DND-41 (cell line): ENCODE data around the gene CACNA1D.

Source experiments
- ATAC-seq: fragments of 200-7000 bp; cut with Tn5 transposase; 3 replicates; pipeline ENCODE4 v1.9.1; 2021; ENCODE audit warnings: low read depth; ENCODE audit not compliant: insufficient read depth
- DNase-seq: peaks from one replicate; pipeline ENCODE4 v3.0.0-alpha.2; 2020
- H2AFZ ChIP-seq: 2 replicates; pipeline ENCODE4 v1.6.0; 2012; ENCODE audit warnings: low read depth, low read length
- H3K27ac ChIP-seq: 2 replicates; pipeline ENCODE4 v1.5.1; 2012; ENCODE audit warnings: low read length, inconsistent platforms
- H3K27me3 ChIP-seq: fragments of 200-600 bp; sonication (generic); 2 replicates; pipeline ENCODE4 v1.6.0; 2012; ENCODE audit warnings: low read length, mild to moderate bottlenecking, inconsistent platforms; ENCODE audit not compliant: insufficient read depth, poor library complexity
- H3K36me3 ChIP-seq: 2 replicates; pipeline ENCODE4 v1.5.1; 2012; ENCODE audit warnings: low read length, inconsistent platforms; ENCODE audit not compliant: insufficient read depth
- H3K4me1 ChIP-seq: 2 replicates; pipeline ENCODE4 v1.5.1; 2012; ENCODE audit warnings: mild to moderate bottlenecking, low read length; ENCODE audit not compliant: insufficient read depth
- H3K4me2 ChIP-seq: 2 replicates; pipeline ENCODE4 v1.6.0; 2012; ENCODE audit warnings: mild to moderate bottlenecking, moderate library complexity, low read length, inconsistent platforms; ENCODE audit not compliant: insufficient read depth
- H3K4me3 ChIP-seq, 2 experiments: fragments of 200-600 bp in 1 of 2; shearing (Covaris generic) in 1 of 2; 2 replicates each; pipeline ENCODE4 v1.5.1; 2012 to 2016; ENCODE audit warnings: inconsistent platforms in 2 of 2, low read length in 2 of 2, mild to moderate bottlenecking in 2 of 2, low read depth in 1 of 2, moderate library complexity in 1 of 2
- H3K79me2 ChIP-seq: 2 replicates; pipeline ENCODE4 v1.6.0; 2012; ENCODE audit warnings: low read length, inconsistent platforms; ENCODE audit not compliant: insufficient read depth
- H3K9ac ChIP-seq: 2 replicates; pipeline ENCODE4 v1.6.0; 2012; ENCODE audit warnings: low read depth, mild to moderate bottlenecking, inconsistent platforms, low read length, moderate library complexity
- H3K9me3 ChIP-seq: 2 replicates; pipeline ENCODE4 v1.5.1; 2012; ENCODE audit warnings: low read length, moderate library complexity, mild to moderate bottlenecking, inconsistent platforms; ENCODE audit not compliant: insufficient read depth, severe bottlenecking
- H4K20me1 ChIP-seq: 2 replicates; pipeline ENCODE4 v1.6.0; 2012; ENCODE audit warnings: low read length; ENCODE audit not compliant: insufficient read depth
- EZH2 ChIP-seq: IDR thresholded peaks from 3 replicates; pipeline ENCODE4 v1.6.1; 2012; ENCODE audit warnings: borderline replicate concordance, low read depth, mild to moderate bottlenecking, moderate library complexity, low read length, inconsistent platforms; ENCODE audit not compliant: severe bottlenecking
- TF ChIP-seq, protein P1 (sequence below): IDR thresholded peaks from 2 replicates; pipeline ENCODE4 v1.5.1; 2012; ENCODE audit warnings: borderline replicate concordance, low read length, moderate library complexity, mild to moderate bottlenecking; ENCODE audit not compliant: poor library complexity, severe bottlenecking; ENCODE audit errors: extremely low read depth

CACNA1D gene

DNA sequence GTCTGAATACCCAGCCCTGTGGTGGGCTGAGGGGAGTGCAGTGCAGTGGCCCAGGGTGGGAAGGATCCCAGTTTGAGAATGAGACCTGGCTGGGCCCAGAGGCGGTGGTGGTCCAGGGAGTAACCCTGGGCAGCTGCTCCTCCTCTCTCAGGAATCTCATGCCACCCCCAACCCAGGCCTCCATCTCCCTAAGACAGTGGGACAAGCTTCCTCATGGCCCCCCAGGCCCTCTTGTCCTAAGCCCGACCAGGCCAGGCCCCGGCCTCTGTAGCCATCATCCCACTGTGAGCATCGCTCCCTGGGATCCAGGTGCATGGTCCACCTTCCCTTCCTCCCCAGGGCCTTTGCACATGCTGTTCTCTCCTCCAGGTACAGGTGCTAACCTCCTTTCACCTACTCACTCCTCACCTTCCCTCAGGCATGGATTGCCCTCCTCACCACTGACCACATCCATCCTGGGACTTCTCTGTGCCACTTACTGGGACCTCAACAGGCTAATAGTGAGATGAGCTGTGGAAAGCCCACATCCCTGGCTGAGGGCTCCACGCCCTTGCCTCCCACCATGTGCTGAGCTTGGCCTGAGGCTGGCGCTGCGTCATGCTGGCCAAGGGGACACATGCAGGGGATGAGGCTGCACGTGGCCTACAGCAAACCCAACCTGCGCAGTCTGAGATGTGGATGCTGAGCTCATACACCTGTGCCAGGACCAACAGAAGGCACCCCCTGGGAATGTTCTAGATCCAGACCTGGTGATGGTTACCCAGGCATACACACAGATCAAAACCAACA lies 341.9 kb downstream of the CACNA1D start:
- ATAC-seq (no peak), DNase-seq (no peak)
- Histone ChIP-seq H3K27ac (no peak overlapping the region), H3K4me1 (no peaks in the 10 kb centered on the region), H3K36me3 (no peaks in the 10 kb centered on the region), H3K4me2 (no peak overlapping the region), H3K79me2 (no peaks in the 10 kb centered on the region), H3K27me3 (no peaks in the 10 kb centered on the region), H3K9ac (no peak overlapping the region), H3K4me3 (no peak overlapping the region), H4K20me1 (no peaks in the 10 kb centered on the region; the same call in 1 of the 2 replicates), H2AFZ (no peak overlapping the region), H3K9me3 (no peaks in the 10 kb centered on the region)
- TF ChIP-seq, protein P1, sequence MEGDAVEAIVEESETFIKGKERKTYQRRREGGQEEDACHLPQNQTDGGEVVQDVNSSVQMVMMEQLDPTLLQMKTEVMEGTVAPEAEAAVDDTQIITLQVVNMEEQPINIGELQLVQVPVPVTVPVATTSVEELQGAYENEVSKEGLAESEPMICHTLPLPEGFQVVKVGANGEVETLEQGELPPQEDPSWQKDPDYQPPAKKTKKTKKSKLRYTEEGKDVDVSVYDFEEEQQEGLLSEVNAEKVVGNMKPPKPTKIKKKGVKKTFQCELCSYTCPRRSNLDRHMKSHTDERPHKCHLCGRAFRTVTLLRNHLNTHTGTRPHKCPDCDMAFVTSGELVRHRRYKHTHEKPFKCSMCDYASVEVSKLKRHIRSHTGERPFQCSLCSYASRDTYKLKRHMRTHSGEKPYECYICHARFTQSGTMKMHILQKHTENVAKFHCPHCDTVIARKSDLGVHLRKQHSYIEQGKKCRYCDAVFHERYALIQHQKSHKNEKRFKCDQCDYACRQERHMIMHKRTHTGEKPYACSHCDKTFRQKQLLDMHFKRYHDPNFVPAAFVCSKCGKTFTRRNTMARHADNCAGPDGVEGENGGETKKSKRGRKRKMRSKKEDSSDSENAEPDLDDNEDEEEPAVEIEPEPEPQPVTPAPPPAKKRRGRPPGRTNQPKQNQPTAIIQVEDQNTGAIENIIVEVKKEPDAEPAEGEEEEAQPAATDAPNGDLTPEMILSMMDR: no peak
- no peak for TF ChIP-seq EZH2

DNA sequence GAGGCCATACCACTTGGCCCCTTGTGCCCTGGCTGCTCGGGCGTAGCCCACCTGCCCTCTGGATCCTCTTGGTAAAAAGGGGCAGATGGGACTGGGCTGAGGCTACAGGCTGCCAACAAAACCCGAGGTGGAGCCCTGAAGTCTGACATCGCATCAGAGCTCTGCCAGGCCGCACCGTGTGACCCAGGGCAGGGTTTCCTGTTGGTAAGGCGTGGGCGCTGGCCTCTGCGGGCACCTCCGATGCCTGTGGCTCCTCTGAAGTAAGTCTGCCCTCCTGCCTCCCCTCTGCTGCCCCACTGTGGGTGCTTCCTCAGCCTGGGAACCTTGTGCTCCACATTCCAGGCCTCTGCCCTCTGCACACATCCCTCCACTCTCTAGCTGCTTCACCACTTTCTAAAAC lies 342.9 kb downstream of the CACNA1D start:
- H4K20me1 ChIP-seq: no peaks in the 10 kb centered on the region; the same call in 1 of the 2 replicates
- no peaks in the 10 kb centered on the region for H3K27me3 ChIP-seq
- no peak for DNase-seq
- H3K4me2 ChIP-seq: no peak overlapping the region
- H2AFZ ChIP-seq: no peak overlapping the region
- H3K4me3 ChIP-seq: no peak overlapping the region
- H3K9me3 ChIP-seq: no peaks in the 10 kb centered on the region
- H3K27ac ChIP-seq: no peak overlapping the region
- no peaks in the 10 kb centered on the region for H3K4me1 ChIP-seq
- H3K9ac ChIP-seq: no peak overlapping the region
- ATAC-seq: no peak
- no peaks in the 10 kb centered on the region for H3K79me2 ChIP-seq
- no peak for TF ChIP-seq EZH2
- TF ChIP-seq, protein P1: no peak
- H3K36me3 ChIP-seq: no peaks in the 10 kb centered on the region

DNA sequence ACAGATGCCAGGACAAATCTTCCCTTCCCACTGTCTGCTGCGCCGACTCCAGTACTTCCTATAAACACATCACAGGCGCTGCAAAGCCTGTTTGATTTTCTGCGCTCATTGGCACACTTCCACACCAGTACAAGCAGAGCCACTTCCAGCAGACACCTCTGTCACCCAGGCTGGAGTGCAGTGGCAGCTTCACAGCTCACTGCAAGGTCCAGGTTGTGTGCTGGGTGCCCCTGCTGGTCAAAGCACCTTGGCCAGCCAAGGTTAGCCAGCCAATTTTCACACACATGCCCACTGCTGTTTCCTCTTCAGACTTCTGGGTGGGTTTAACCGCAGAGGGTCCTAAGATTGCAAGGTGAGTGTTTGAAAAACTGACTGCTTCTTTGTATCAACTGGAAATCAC lies 346.9 kb downstream of the CACNA1D start:
- H3K4me2 ChIP-seq: no peak overlapping the region
- no peak overlapping the region for H3K9ac ChIP-seq
- ATAC-seq (no peak), DNase-seq (no peak)
- TF ChIP-seq, protein P1: no peak
- no peak for TF ChIP-seq EZH2
- no peaks in the 10 kb centered on the region for H3K9me3 ChIP-seq
- no peaks in the 10 kb centered on the region for H3K79me2 ChIP-seq
- H3K4me3 ChIP-seq: no peak overlapping the region
- H3K27ac ChIP-seq: no peak overlapping the region
- H4K20me1 ChIP-seq: no peaks in the 10 kb centered on the region; the same call in 1 of the 2 replicates
- no peaks in the 10 kb centered on the region for H3K36me3 ChIP-seq
- H3K27me3 ChIP-seq: no peaks in the 10 kb centered on the region
- no peaks in the 10 kb centered on the region for H3K4me1 ChIP-seq
- no peak overlapping the region for H2AFZ ChIP-seq
